Liver (tissue), 9 donors: Measurements from ENCODE around the gene ADGRG3. TPM values are rescaled to one million over a fixed set of nuclear protein-coding genes. Genes with fewer than 3 reads are reported as not detected.

Experiments used
- DNase-seq: peaks from one replicate; pipeline ENCODE4 v3.0.0-alpha.2; 2017; ENCODE audit warnings: low spot score
- H3K27ac ChIP-seq, 2 donors: one replicate each; pipeline ENCODE4 v1.7.0; 2013; ENCODE audit warnings: inconsistent platforms in 2 of 2, low read length in 2 of 2, control low read depth in 1 of 2, low read depth in 1 of 2, mild to moderate bottlenecking in 1 of 2
- H3K27me3 ChIP-seq, 4 donors: one replicate each; pipeline versions ENCODE4 v1.6.1 to v1.7.0; 2013; ENCODE audit warnings: low read length in 3 of 4, inconsistent platforms in 1 of 4, mild to moderate bottlenecking in 1 of 4, moderate library complexity in 1 of 4; ENCODE audit not compliant: control insufficient read depth in 4 of 4, insufficient read depth in 4 of 4
- H3K36me3 ChIP-seq, 4 donors: one replicate each; pipeline versions ENCODE4 v1.6.1 to v1.7.0; 2013; ENCODE audit warnings: low read length in 3 of 4, mild to moderate bottlenecking in 3 of 4, low read depth in 1 of 4, moderate library complexity in 1 of 4; ENCODE audit not compliant: control insufficient read depth in 4 of 4, insufficient read depth in 3 of 4
- H3K4me1 ChIP-seq, 4 donors: one replicate each; pipeline versions ENCODE4 v1.6.1 to v1.7.0; 2013; ENCODE audit warnings: low read length in 3 of 4, mild to moderate bottlenecking in 3 of 4, moderate library complexity in 1 of 4; ENCODE audit not compliant: control insufficient read depth in 4 of 4, insufficient read depth in 4 of 4
- H3K4me3 ChIP-seq, 3 donors: one replicate each; pipeline versions ENCODE4 v1.6.1 to v1.7.0; 2013; ENCODE audit warnings: low read length in 3 of 3, control low read depth in 1 of 3, low read depth in 1 of 3, mild to moderate bottlenecking in 1 of 3
- H3K9ac ChIP-seq, 2 donors: one replicate each; pipeline ENCODE4 v1.7.0; 2013; ENCODE audit warnings: low read length in 2 of 2, mild to moderate bottlenecking in 2 of 2, moderate library complexity in 2 of 2, control low read depth in 1 of 2, low read depth in 1 of 2
- H3K9me3 ChIP-seq, 4 donors: one replicate each; pipeline versions ENCODE4 v1.6.1 to v1.7.0; 2013; ENCODE audit warnings: low read length in 3 of 4; ENCODE audit not compliant: control insufficient read depth in 4 of 4
- CTCF ChIP-seq: fragments of 150-350 bp; IDR thresholded peaks from 2 replicates; pipeline ENCODE4 v1.5.1; 2017; ENCODE audit warnings: improper control_type of control experiment, low read depth, low read length; ENCODE audit not compliant: missing input control
- GABPA ChIP-seq, 2 donors: IDR thresholded peaks in 1 of 2; conservative IDR thresholded peaks in 1 of 2; 2 replicates each; pipeline ENCODE4 v1.6.1; 2016; ENCODE audit warnings: antibody characterized with exemption in 2 of 2, mild to moderate bottlenecking in 1 of 2, moderate library complexity in 1 of 2
- HNF4A ChIP-seq, 2 donors: conservative IDR thresholded peaks; 2 replicates each; pipeline ENCODE4 v1.6.1; 2016; ENCODE audit warnings: antibody characterized with exemption in 2 of 2, mild to moderate bottlenecking in 2 of 2
- MAX ChIP-seq: IDR thresholded peaks from 2 replicates; pipeline ENCODE4 v1.6.1; 2016; ENCODE audit warnings: antibody characterized with exemption
- NR2F2 ChIP-seq: IDR thresholded peaks from 2 replicates; pipeline ENCODE4 v1.6.1; 2016; ENCODE audit warnings: antibody characterized with exemption
- REST ChIP-seq: IDR thresholded peaks from 2 replicates; pipeline ENCODE4 v1.6.1; 2016; ENCODE audit warnings: antibody characterized with exemption, mild to moderate bottlenecking
- RXRA ChIP-seq, 2 donors: IDR thresholded peaks; 2 replicates each; pipeline ENCODE4 v1.6.1; 2017 to 2018; ENCODE audit warnings: antibody characterized with exemption in 2 of 2, mild to moderate bottlenecking in 1 of 2
- SP1 ChIP-seq: IDR thresholded peaks from 2 replicates; pipeline ENCODE4 v1.6.1; 2018; ENCODE audit warnings: antibody characterized with exemption, mild to moderate bottlenecking
- TAF1 ChIP-seq: conservative IDR thresholded peaks from 2 replicates; pipeline ENCODE4 v1.6.1; 2016; ENCODE audit warnings: antibody characterized with exemption, mild to moderate bottlenecking
- YY1 ChIP-seq: IDR thresholded peaks from 2 replicates; pipeline ENCODE4 v1.6.1; 2016; ENCODE audit warnings: antibody characterized with exemption, mild to moderate bottlenecking
- WGBS: extraction: QIAGEN DNeasy Blood & Tissue Kit; methylation state at CpG from one replicate; pipeline ENCODE4 v1.1.7; 2013; 5-methylcytosine and 5-hydroxymethylcytosine counted together
- polyA plus RNA-seq, 2 donors: library from polyadenylated mRNA; stranded (reverse) in 1 of 2; unstranded in 1 of 2; fragments of 200-250 nt in 1 of 2; fragments of >200 nt in 1 of 2; fragmentation: Nextera tagmentation in 1 of 2; extraction: Ambion mirVana in 1 of 2; gene quantifications; one replicate each; pipeline versions ENCODE4 v1.2.1 to v1.2.3, GENCODE V29; 2013 to 2015
- total RNA-seq, 2 donors: library from RNA; depleted of rRNA; stranded (reverse); fragments of >200 nt; gene quantifications; one replicate each; pipeline ENCODE4 v1.2.3, GENCODE V29; 2014
- TF ChIP-seq, protein P1 (sequence below): IDR thresholded peaks from 2 replicates; pipeline ENCODE4 v1.6.1; 2016; ENCODE audit warnings: antibody characterized with exemption
- TF ChIP-seq, protein P2 (sequence below): IDR thresholded peaks from 2 replicates; pipeline ENCODE4 v1.6.1; 2016; ENCODE audit warnings: antibody characterized with exemption
- donor health status: healthy.
- donor health status: healthy.
- donor health status: healthy.
- donor health status: healthy.
- donor health status: healthy.

The ADGRG3 gene
- total and polyA plus RNA-seq, 4 donors = 0.52 to 3.2 (median 1.0) TPM

GRCh38 chr16:57652695-57653471 lies 15.2 kb upstream of the ADGRG3 start:
- H3K36me3 ChIP-seq = no peaks in the 10 kb centered on the region

GRCh38 chr16:57653936-57654335 lies 14.2 kb upstream of the ADGRG3 start:
- no peak for DNase-seq
- H3K27ac ChIP-seq = no peak overlapping the region
- no peaks in the 10 kb centered on the region for H3K27me3 ChIP-seq
- H3K9me3 ChIP-seq = no peaks in the 10 kb centered on the region
- WGBS = 75% methylated on average over 16 of the region's 16 CpGs
- H3K36me3 ChIP-seq = no peaks in the 10 kb centered on the region
- TF ChIP-seq MAX (no peak), NR2F2 (peak; percentile 66)
- no peak overlapping the region for H3K9ac ChIP-seq
- H3K4me3 ChIP-seq = no peak overlapping the region
- no peaks in the 10 kb centered on the region for H3K4me1 ChIP-seq

More at GRCh38 chr16:57652695-57653471, 15.2 kb upstream of the ADGRG3 start:
- no peak for DNase-seq
- TF ChIP-seq HNF4A (conservative IDR thresholded peaks at IDR 0.05) = no peak
- TF ChIP-seq YY1 = no peak
- TF ChIP-seq, protein P1, sequence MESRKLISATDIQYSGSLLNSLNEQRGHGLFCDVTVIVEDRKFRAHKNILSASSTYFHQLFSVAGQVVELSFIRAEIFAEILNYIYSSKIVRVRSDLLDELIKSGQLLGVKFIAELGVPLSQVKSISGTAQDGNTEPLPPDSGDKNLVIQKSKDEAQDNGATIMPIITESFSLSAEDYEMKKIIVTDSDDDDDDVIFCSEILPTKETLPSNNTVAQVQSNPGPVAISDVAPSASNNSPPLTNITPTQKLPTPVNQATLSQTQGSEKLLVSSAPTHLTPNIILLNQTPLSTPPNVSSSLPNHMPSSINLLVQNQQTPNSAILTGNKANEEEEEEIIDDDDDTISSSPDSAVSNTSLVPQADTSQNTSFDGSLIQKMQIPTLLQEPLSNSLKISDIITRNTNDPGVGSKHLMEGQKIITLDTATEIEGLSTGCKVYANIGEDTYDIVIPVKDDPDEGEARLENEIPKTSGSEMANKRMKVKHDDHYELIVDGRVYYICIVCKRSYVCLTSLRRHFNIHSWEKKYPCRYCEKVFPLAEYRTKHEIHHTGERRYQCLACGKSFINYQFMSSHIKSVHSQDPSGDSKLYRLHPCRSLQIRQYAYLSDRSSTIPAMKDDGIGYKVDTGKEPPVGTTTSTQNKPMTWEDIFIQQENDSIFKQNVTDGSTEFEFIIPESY = no peak
- TF ChIP-seq TAF1 = no peak
- TF ChIP-seq NR2F2 = no peak
- TF ChIP-seq, protein P2, sequence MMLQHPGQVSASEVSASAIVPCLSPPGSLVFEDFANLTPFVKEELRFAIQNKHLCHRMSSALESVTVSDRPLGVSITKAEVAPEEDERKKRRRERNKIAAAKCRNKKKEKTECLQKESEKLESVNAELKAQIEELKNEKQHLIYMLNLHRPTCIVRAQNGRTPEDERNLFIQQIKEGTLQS = no peak
- no peak for TF ChIP-seq RXRA (IDR thresholded peaks at IDR 0.05)
- no peak for TF ChIP-seq REST
- Histone ChIP-seq H3K27ac (no peak overlapping the region), H3K4me1 (no peaks in the 10 kb centered on the region), H3K9me3 (no peaks in the 10 kb centered on the region), H3K9ac (no peak overlapping the region), H3K27me3 (no peaks in the 10 kb centered on the region), H3K4me3 (no peak overlapping the region)
- WGBS = 95% methylated on average over 23 of the region's 23 CpGs

DNA sequence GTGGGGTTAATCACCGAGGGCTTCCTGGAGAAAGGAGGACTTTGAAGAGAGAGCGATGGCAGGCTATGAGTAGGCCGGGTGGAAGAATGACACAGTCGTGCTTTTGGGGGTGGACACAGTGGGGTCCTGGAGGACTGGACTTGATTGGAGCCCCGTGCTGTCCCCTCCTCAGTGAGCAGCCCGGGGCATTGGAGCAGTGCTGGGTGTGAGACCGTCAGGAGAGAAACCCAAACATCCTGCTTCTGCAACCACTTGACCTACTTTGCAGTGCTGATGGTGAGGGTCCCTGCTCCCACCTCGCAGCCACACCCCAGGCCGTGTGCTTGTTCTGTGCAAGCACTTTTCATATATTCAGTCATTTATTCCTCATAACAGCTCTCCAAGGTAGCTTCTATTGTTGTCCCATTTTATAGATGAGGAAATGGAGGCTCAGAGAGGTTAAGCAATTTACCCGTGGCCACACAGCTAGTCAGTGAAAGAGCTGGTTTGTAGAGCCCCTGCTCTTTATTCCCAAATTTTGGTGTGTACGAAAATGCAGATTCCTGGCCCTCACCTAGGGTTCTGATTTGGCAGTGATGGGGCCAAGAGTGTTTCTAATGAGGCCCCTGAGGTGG lies 11.7 kb upstream of the ADGRG3 start:
- Histone ChIP-seq H3K4me3 (no peak overlapping the region), H3K4me1 (no peaks in the 10 kb centered on the region), H3K9ac (no peak overlapping the region), H3K9me3 (no peaks in the 10 kb centered on the region), H3K27ac (no peak overlapping the region), H3K36me3 (no peaks in the 10 kb centered on the region), H3K27me3 (no peaks in the 10 kb centered on the region)
- no peak for DNase-seq
- WGBS = 90% methylated on average over 11 of the region's 11 CpGs
- TF ChIP-seq GABPA (IDR thresholded peaks at IDR 0.05 in 1 of 2, conservative IDR thresholded peaks at IDR 0.05 in 1 of 2) = no peak
- no peak for TF ChIP-seq YY1
- no peak for TF ChIP-seq SP1
- no peak for TF ChIP-seq MAX
- TF ChIP-seq NR2F2 = no peak
- no peak for TF ChIP-seq CTCF
- TF ChIP-seq REST = no peak
